Subcutaneous adipose tissue (tissue), 4 donors: ENCODE data around the gene MAGI2. TPM values are rescaled to one million over a fixed set of nuclear protein-coding genes. Genes with fewer than 3 reads are reported as not detected.

Source experiments
- total RNA-seq, 4 donors: library from RNA; depleted of rRNA; stranded (reverse); fragments of >200 nt; gene quantifications; one replicate each; pipeline ENCODE4 v1.1.0, GENCODE V29; 2016
- TF ChIP-seq, protein P1 (sequence below): fragments of 450-650 bp; IDR thresholded peaks from one replicate; pipeline ENCODE4 v1.5.1; 2016; ENCODE audit warnings: low read depth, mild to moderate bottlenecking, control low read depth, antibody characterized with exemption, moderate library complexity

MAGI2 gene
- total RNA-seq, 4 donors from 2014 or later = 13.7 to 22.9 (median 17.7) TPM

DNA sequence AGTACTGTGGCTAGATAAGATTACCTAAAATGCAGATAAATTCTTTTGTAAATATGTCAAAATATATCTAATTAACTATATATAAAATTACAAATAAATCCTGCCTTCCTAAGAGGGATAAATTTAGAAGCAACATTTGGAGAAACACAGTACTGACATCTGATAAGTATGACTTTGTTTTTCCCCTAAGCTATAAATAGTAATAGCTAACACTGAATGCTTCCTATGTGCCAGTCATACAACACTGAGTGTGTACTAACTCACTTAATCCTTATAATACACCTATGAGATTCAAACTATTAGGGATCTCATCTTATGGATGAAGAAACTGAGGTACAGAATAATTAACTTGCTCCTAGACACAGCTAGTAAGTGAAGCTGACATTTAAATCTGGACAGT, 733.4 kb downstream of the MAGI2 start:
- TF ChIP-seq, protein P1, sequence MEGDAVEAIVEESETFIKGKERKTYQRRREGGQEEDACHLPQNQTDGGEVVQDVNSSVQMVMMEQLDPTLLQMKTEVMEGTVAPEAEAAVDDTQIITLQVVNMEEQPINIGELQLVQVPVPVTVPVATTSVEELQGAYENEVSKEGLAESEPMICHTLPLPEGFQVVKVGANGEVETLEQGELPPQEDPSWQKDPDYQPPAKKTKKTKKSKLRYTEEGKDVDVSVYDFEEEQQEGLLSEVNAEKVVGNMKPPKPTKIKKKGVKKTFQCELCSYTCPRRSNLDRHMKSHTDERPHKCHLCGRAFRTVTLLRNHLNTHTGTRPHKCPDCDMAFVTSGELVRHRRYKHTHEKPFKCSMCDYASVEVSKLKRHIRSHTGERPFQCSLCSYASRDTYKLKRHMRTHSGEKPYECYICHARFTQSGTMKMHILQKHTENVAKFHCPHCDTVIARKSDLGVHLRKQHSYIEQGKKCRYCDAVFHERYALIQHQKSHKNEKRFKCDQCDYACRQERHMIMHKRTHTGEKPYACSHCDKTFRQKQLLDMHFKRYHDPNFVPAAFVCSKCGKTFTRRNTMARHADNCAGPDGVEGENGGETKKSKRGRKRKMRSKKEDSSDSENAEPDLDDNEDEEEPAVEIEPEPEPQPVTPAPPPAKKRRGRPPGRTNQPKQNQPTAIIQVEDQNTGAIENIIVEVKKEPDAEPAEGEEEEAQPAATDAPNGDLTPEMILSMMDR = no peak

GRCh38 chr7:78718212-78718611, 735.3 kb downstream of the MAGI2 start:
- TF ChIP-seq, protein P1 = no peak

DNA sequence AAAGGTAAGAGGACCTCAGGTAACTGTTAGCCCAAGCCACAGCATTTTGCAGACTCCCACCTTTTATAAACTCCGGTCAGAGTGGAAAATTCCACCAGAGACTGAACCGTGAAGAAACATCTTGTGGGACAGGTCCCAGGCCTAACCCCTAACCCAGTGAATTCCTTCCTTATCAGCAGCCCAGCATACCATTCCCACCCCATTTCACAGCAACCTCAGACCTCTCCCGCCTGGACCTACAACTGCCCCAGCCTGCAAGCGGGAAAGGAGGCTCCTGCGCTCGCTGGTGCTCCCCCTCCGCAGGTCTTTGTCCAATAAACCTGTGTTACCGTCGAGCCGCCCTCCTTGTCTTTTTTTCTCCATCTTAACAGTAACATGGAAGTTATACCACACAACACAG, 736.6 kb downstream of the MAGI2 start:
- TF ChIP-seq, protein P1 = no peak

GRCh38 chr7:78714356-78714755, 739.1 kb downstream of the MAGI2 start:
- TF ChIP-seq, protein P1 = no peak

DNA sequence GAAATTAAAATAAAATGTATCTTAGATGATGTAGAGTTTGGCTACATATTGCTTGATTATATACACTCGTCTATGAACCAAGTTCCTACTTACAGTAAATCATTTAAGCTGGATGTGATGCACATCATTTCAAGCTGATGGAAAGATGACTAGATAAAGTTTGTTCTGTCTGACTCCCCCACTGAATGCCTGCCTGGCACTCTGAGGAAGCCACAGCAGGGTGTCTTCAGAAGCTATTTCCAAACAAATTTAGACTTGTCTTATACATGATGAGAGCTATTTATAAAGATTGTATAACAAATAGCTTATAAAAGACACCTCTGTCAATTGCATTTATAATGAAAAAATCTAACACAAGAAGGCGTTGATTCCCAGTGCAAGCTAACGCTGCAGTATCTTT, 741.4 kb downstream of the MAGI2 start:
- TF ChIP-seq, protein P1 = no peak

- TF ChIP-seq, protein P1 = no peak
Measured at GRCh38 chr7:78709658-78710057, 743.8 kb downstream of the MAGI2 start.

GRCh38 chr7:78704504-78704903, 749.0 kb downstream of the MAGI2 start:
- TF ChIP-seq, protein P1 = no peak
